ENCODE results near the gene ZNF189.
A peak's percentile ranks its signal among the peaks of the same experiment; 100 is the strongest.

Gene ZNF189

DNA sequence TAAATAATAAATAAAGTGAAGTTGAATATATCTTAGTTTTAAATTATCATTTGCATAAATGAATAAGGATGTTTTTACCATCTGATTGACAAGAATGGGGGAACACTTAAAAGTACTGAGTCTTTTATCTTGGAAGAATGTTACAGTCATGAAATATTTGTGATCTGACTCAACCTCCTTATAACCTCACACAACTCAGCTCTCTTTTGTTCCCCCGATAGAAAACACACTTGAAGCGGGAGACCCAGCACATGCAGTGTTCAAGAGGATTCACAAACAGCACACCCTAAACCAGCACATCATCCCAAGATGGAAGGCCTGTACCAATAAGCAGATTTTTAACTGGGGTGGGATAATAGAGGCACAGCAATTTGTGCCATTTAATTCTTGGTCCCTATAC, 29.4 kb upstream of the ZNF189 start:
- peak; percentile 17 for DNase-seq (ENCODE audit: low read depth)
- TF ChIP-seq, protein P1, sequence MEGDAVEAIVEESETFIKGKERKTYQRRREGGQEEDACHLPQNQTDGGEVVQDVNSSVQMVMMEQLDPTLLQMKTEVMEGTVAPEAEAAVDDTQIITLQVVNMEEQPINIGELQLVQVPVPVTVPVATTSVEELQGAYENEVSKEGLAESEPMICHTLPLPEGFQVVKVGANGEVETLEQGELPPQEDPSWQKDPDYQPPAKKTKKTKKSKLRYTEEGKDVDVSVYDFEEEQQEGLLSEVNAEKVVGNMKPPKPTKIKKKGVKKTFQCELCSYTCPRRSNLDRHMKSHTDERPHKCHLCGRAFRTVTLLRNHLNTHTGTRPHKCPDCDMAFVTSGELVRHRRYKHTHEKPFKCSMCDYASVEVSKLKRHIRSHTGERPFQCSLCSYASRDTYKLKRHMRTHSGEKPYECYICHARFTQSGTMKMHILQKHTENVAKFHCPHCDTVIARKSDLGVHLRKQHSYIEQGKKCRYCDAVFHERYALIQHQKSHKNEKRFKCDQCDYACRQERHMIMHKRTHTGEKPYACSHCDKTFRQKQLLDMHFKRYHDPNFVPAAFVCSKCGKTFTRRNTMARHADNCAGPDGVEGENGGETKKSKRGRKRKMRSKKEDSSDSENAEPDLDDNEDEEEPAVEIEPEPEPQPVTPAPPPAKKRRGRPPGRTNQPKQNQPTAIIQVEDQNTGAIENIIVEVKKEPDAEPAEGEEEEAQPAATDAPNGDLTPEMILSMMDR (conservative IDR thresholded peaks at IDR 0.05; ENCODE audit: low read length), result no peak

DNA sequence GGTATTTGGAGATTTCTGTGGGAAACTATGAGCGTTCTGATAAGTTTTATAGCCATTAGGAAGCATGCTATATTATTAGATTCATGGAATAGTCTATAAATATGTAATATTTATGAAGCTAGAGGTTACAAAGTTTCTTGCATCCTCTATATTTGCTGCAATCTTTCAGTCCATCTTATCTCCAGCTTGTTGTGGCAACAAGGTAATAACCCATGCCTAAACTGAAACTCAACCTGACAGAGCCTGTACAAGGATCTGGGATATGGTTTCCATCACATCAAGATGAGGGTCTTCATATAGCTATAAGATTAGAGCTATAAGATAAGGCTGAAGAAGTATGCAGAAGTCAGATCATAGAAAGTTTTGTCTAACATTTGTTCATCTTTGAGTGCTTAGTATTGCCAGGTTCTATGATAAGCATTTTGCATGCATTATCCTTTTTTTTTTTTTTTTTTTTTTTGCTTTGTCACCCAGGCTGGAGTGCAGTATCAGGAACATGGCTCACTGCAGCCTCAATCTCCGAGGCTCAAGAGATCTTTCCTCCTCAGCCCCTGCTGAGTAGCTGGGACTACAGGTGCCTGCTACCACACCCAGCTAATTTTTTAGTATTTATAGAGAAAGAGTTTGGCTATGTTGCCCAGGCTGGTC, 28.6 kb upstream of the ZNF189 start:
- H3K4me3 ChIP-seq (ENCODE audit: low read length), result no peak overlapping the region
- DNase-seq (ENCODE audit: low read depth), result no peak
- TF ChIP-seq, protein P1 (conservative IDR thresholded peaks at IDR 0.05; ENCODE audit: low read length), result no peak

More for the DNA sequence above, 29.4 kb upstream of the ZNF189 start:
- no peak overlapping the region for H3K4me3 ChIP-seq (ENCODE audit: low read length)

- DNase-seq (ENCODE audit: low read depth), result no peak
- TF ChIP-seq, protein P1 (conservative IDR thresholded peaks at IDR 0.05; ENCODE audit: low read length), result no peak
- no peak overlapping the region for H3K4me3 ChIP-seq (ENCODE audit: low read length)
Observed at GRCh38 chr9:101371813-101372212, 26.8 kb upstream of the ZNF189 start.

- no peak for DNase-seq (ENCODE audit: low read depth)
- TF ChIP-seq, protein P1 (conservative IDR thresholded peaks at IDR 0.05; ENCODE audit: low read length), result no peak
- H3K4me3 ChIP-seq (ENCODE audit: low read length), result no peak overlapping the region
Observed at GRCh38 chr9:101372327-101373118, 26.1 kb upstream of the ZNF189 start.

DNA sequence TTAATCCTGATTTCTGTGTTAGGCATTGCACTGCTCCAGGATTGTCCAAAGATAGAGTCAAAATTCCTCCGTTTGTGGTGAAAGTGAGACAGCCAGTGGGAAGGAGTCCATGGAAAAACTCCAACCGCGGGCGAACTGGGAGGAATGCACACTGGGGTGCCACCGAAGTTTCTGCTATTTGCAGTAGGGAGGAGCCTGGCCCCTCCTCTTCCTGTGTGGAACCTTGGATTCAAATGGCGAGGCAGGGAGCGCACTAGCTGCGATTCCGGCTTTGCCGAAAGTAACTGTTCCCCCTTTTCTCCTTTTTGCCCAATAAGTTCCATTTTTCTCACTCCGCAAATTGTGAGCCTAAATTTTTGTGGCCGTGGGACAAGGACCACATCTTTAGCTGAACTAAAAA, 23.1 kb upstream of the ZNF189 start:
- TF ChIP-seq, protein P1 (conservative IDR thresholded peaks at IDR 0.05; ENCODE audit: low read length), result no peak
- no peak overlapping the region for H3K4me3 ChIP-seq (ENCODE audit: low read length)
- DNase-seq (ENCODE audit: low read depth), result no peak

GRCh38 chr9:101376111-101376848, 22.4 kb upstream of the ZNF189 start:
- no peak overlapping the region for H3K4me3 ChIP-seq (ENCODE audit: low read length)
- peak; percentile 88 for DNase-seq (ENCODE audit: low read depth)
- TF ChIP-seq, protein P1 (conservative IDR thresholded peaks at IDR 0.05; ENCODE audit: low read length), result no peak

Measured in AG10803 (cell line).